Testis (tissue), 3 donors: Measurements from ENCODE around the gene KMT2A. TPM values are rescaled to one million over a fixed set of nuclear protein-coding genes. Genes with fewer than 3 reads are reported as not detected.

Experiments
- DNase-seq: peaks from one replicate; pipeline ENCODE4 v3.0.0-alpha.2; 2019
- H3K27ac ChIP-seq, 2 donors: fragments of 200-600 bp; sonication (generic); one replicate each; pipeline ENCODE4 v1.5.1; 2019
- H3K27me3 ChIP-seq: fragments of 200-600 bp; sonication (generic); one replicate; pipeline ENCODE4 v1.5.1; 2019
- H3K36me3 ChIP-seq: fragments of 200-600 bp; sonication (generic); one replicate; pipeline ENCODE4 v1.5.1; 2017; ENCODE audit warnings: low read depth; ENCODE audit errors: missing control alignments
- H3K4me1 ChIP-seq: fragments of 200-600 bp; sonication (generic); one replicate; pipeline ENCODE4 v1.5.1; 2019
- H3K4me3 ChIP-seq, 2 donors: fragments of 200-600 bp; sonication (generic); one replicate each; pipeline ENCODE4 v1.5.1; 2017 to 2019
- H3K9me3 ChIP-seq: fragments of 200-600 bp; sonication (generic); one replicate; pipeline ENCODE4 v1.5.1; 2017
- CTCF ChIP-seq, 3 experiments: fragments of 450-650 bp in 2 of 3; fragments of 200-600 bp in 1 of 3; sonication (generic) in 1 of 3; IDR thresholded peaks; one replicate each; pipeline ENCODE4 v1.5.1; 2016 to 2019; ENCODE audit warnings: antibody characterized with exemption in 3 of 3, mild to moderate bottlenecking in 2 of 3, moderate library complexity in 1 of 3
- POLR2A ChIP-seq: fragments of 450-650 bp; IDR thresholded peaks from one replicate; pipeline ENCODE4 v1.6.1; 2017; ENCODE audit warnings: antibody characterized with exemption, mild to moderate bottlenecking, moderate library complexity
- WGBS, 2 donors: methylation state at CpG; one replicate each; pipeline ENCODE4 v1.1.5; 2018; 5-methylcytosine and 5-hydroxymethylcytosine counted together
- intact Hi-C: fragments of 100-400 bp; cut with DNase I; formaldehyde crosslinking; loops from one replicate; pipeline ENCODE4 v1.15.1; 2023; ENCODE audit warnings: low total_unique reads
- polyA plus RNA-seq: library from polyadenylated mRNA; stranded (reverse); fragments of 350-450 nt; fragmentation: Illumina TruSeq; extraction: RNeasy Lipid Tissue Mini Kit (QIAGEN cat#74804); gene quantifications from one replicate; pipeline ENCODE4 v1.2.3, GENCODE V29; 2014; ENCODE audit warnings: low read depth, low replicate concordance; ENCODE audit not compliant: insufficient read depth
- total RNA-seq, 2 donors: library from RNA; depleted of rRNA; stranded (reverse); fragments of >200 nt; gene quantifications; one replicate each; pipeline ENCODE4 v1.2.3, GENCODE V29; 2016

KMT2A gene
- total and polyA plus RNA-seq, 3 donors from 2014 or later = 22.7 to 107 (median 106) TPM

- TF ChIP-seq CTCF (IDR thresholded peaks at IDR 0.05) (no peak), POLR2A (no peak)
Observed at GRCh38 chr11:118544010-118544646, 107.8 kb downstream of the KMT2A start.

GRCh38 chr11:118544647-118545010, 108.3 kb downstream of the KMT2A start:
- 78 to 84% methylated on average over 3 of the region's 3 CpGs for WGBS, 2 donors
- TF ChIP-seq POLR2A (no peak), CTCF (IDR thresholded peaks at IDR 0.05) (no peak)
- no peaks in the 10 kb centered on the region for H3K9me3 ChIP-seq

More at GRCh38 chr11:118544010-118544646, 107.8 kb downstream of the KMT2A start:
- Histone ChIP-seq H3K9me3 (no peaks in the 10 kb centered on the region), H3K27ac (no peak overlapping the region), H3K27me3 (no peaks in the 10 kb centered on the region), H3K36me3 (no peaks in the 10 kb centered on the region), H3K4me1 (no peaks in the 10 kb centered on the region), H3K4me3 (no peak overlapping the region)
- WGBS, 2 donors = 93% methylated on average over 8 of the region's 8 CpGs
- intact Hi-C loops = no loop called here
- DNase-seq = no peak

GRCh38 chr11:118545533-118545932, 109.2 kb downstream of the KMT2A start:
- no peak for DNase-seq
- Histone ChIP-seq H3K27me3 (no peaks in the 10 kb centered on the region), H3K9me3 (no peaks in the 10 kb centered on the region), H3K27ac (no peak overlapping the region), H3K4me3 (no peak overlapping the region), H3K36me3 (no peaks in the 10 kb centered on the region), H3K4me1 (no peaks in the 10 kb centered on the region)
- WGBS, 2 donors = 89 to 92% methylated on average over 5 of the region's 5 CpGs
- no peak for TF ChIP-seq CTCF (IDR thresholded peaks at IDR 0.05)
- no peak for TF ChIP-seq POLR2A
- intact Hi-C loops = no loop called here

More at GRCh38 chr11:118544647-118545010, 108.3 kb downstream of the KMT2A start:
- Histone ChIP-seq H3K36me3 (no peaks in the 10 kb centered on the region), H3K27me3 (no peaks in the 10 kb centered on the region), H3K4me1 (no peaks in the 10 kb centered on the region), H3K27ac (no peak overlapping the region), H3K4me3 (no peak overlapping the region)
- intact Hi-C loops = no loop called here
- no peak for DNase-seq

- DNase-seq = no peak
- 78% methylated on average over 2 of the region's 2 CpGs for WGBS, 2 donors
- intact Hi-C loops = no loop called here
- H3K27me3 ChIP-seq = no peaks in the 10 kb centered on the region
- H3K36me3 ChIP-seq = no peaks in the 10 kb centered on the region
- H3K9me3 ChIP-seq = no peaks in the 10 kb centered on the region
- H3K4me3 ChIP-seq = no peak overlapping the region
- H3K4me1 ChIP-seq = no peaks in the 10 kb centered on the region
- no peak overlapping the region for H3K27ac ChIP-seq
- TF ChIP-seq CTCF (IDR thresholded peaks at IDR 0.05) (no peak), POLR2A (no peak)
Observed at GRCh38 chr11:118547132-118547531, 110.8 kb downstream of the KMT2A start.

GRCh38 chr11:118552341-118552740, 116.0 kb downstream of the KMT2A start:
- no peaks in the 10 kb centered on the region for H3K36me3 ChIP-seq
- WGBS, 2 donors = 80 to 85% methylated on average over 4 of the region's 4 CpGs
- no peaks in the 10 kb centered on the region for H3K27me3 ChIP-seq
- no peak overlapping the region for H3K27ac ChIP-seq
- intact Hi-C loops = no loop called here
- H3K4me1 ChIP-seq = no peaks in the 10 kb centered on the region
- TF ChIP-seq CTCF (IDR thresholded peaks at IDR 0.05) (no peak), POLR2A (no peak)
- no peak for DNase-seq
- H3K9me3 ChIP-seq = no peaks in the 10 kb centered on the region
- H3K4me3 ChIP-seq = no peak overlapping the region
